GM19099 (cell line): ENCODE data around the gene TSC1.
A peak's percentile ranks its signal among the peaks of the same experiment; 100 is the strongest.

ENCODE experiments used
- POLR2A ChIP-seq: IDR thresholded peaks from 3 replicates; pipeline ENCODE4 v1.6.1; 2011; ENCODE audit warnings: low read depth; ENCODE audit not compliant: insufficient read length; ENCODE audit errors: extremely low read depth

TSC1 gene

GRCh38 chr9:132887181-132888120 lies 57.0 kb downstream of the TSC1 start:
- no peak for TF ChIP-seq POLR2A

GRCh38 chr9:132886334-132886725 lies 58.1 kb downstream of the TSC1 start:
- TF ChIP-seq POLR2A = no peak

- no peak for TF ChIP-seq POLR2A
Measured at GRCh38 chr9:132885720-132886333, 58.6 kb downstream of the TSC1 start.

- no peak for TF ChIP-seq POLR2A
Measured at GRCh38 chr9:132883349-132884294, 60.8 kb downstream of the TSC1 start.

- TF ChIP-seq POLR2A = no peak
Measured at GRCh38 chr9:132882616-132883015, 61.8 kb downstream of the TSC1 start.

- TF ChIP-seq POLR2A = no peak
Measured at GRCh38 chr9:132881826-132882225, 62.6 kb downstream of the TSC1 start.

GRCh38 chr9:132880324-132880661 lies 64.1 kb downstream of the TSC1 start:
- no peak for TF ChIP-seq POLR2A

GRCh38 chr9:132879457-132880323 lies 64.7 kb downstream of the TSC1 start:
- TF ChIP-seq POLR2A = no peak

GRCh38 chr9:132878695-132879456 lies 65.5 kb downstream of the TSC1 start, which contains the start of gene SPACA9:
Gene SPACA9 (plus strand): TSS chr9:132878898. CDS start chr9:132883948, 5,050 bp downstream.
- no peak for TF ChIP-seq POLR2A

GRCh38 chr9:132877824-132878694 lies 66.4 kb downstream of the TSC1 start, which contains the start of gene AK8:
Gene AK8 (minus strand): TSS chr9:132878284. CDS start chr9:132878255, 29 bp downstream.
- peak; percentile 50 for TF ChIP-seq POLR2A

GRCh38 chr9:132877458-132877823 lies 67.0 kb downstream of the TSC1 start:
- no peak for TF ChIP-seq POLR2A

GRCh38 chr9:132876849-132877248 lies 67.6 kb downstream of the TSC1 start:
- TF ChIP-seq POLR2A = no peak
